Activated CD8-positive, alpha-beta T cell treated with anti-CD3 and anti-CD28 coated beads for 36 hours (primary cell): ENCODE data around the gene PCDHA5. TPM values are rescaled to one million over a fixed set of nuclear protein-coding genes. Genes with fewer than 3 reads are reported as not detected.

Experiments used
- ATAC-seq: fragments of 200-7000 bp; cut with Tn5 transposase; one replicate; pipeline ENCODE4 v1.10.0; 2021; ENCODE audit warnings: mild to moderate bottlenecking, moderate library complexity
- CTCF ChIA-PET: fragments of 350-600 bp; sonication (Branson Sonifier 250); formaldehyde crosslinking; loops from one replicate; lab custom pipeline; 2021; ENCODE audit warnings: antibody characterized with exemption; lab: Charles Lee
- POLR2A ChIA-PET: fragments of 350-600 bp; sonication (Branson Sonifier 250); formaldehyde crosslinking; loops from one replicate; lab custom pipeline; 2021; ENCODE audit warnings: antibody characterized with exemption; lab: Charles Lee
- DNase-seq: peaks from one replicate; pipeline ENCODE4 v3.0.0-alpha.2; 2020
- H3K27ac Mint-ChIP-seq: one replicate; pipeline ENCODE4 v1.8.0; 2021; ENCODE audit warnings: mild to moderate bottlenecking, mixed read lengths
- H3K27me3 Mint-ChIP-seq: one replicate; pipeline ENCODE4 v1.8.0; 2021; ENCODE audit warnings: mixed read lengths
- H3K36me3 Mint-ChIP-seq: one replicate; pipeline ENCODE4 v1.8.0; 2021; ENCODE audit warnings: low read depth, mixed read lengths
- H3K4me1 Mint-ChIP-seq: one replicate; pipeline ENCODE4 v1.8.0; 2021; ENCODE audit warnings: low read depth, mixed read lengths
- H3K4me3 Mint-ChIP-seq: one replicate; pipeline ENCODE4 v1.8.0; 2021; ENCODE audit warnings: mild to moderate bottlenecking, moderate library complexity, mixed read lengths
- H3K9me3 Mint-ChIP-seq: one replicate; pipeline ENCODE4 v1.8.0; 2021; ENCODE audit warnings: mixed read lengths
- intact Hi-C: fragments of 100-400 bp; cut with micrococcal nuclease; formaldehyde crosslinking; loops from one replicate; pipeline ENCODE4 v1.10.0; 2022
- total RNA-seq, 2 experiments: library from RNA; stranded (reverse); gene quantifications; one replicate each; pipeline ENCODE4 v1.2.3, GENCODE V29; 2021
- TF ChIP-seq, protein P1 (sequence below): fragments of 200-600 bp; IDR thresholded peaks from one replicate; pipeline ENCODE4 v1.8.0; 2022; ENCODE audit warnings: antibody characterized with exemption, mild to moderate bottlenecking

Gene PCDHA5
- total RNA-seq, 2 experiments from 2014 or later = not detected

DNA sequence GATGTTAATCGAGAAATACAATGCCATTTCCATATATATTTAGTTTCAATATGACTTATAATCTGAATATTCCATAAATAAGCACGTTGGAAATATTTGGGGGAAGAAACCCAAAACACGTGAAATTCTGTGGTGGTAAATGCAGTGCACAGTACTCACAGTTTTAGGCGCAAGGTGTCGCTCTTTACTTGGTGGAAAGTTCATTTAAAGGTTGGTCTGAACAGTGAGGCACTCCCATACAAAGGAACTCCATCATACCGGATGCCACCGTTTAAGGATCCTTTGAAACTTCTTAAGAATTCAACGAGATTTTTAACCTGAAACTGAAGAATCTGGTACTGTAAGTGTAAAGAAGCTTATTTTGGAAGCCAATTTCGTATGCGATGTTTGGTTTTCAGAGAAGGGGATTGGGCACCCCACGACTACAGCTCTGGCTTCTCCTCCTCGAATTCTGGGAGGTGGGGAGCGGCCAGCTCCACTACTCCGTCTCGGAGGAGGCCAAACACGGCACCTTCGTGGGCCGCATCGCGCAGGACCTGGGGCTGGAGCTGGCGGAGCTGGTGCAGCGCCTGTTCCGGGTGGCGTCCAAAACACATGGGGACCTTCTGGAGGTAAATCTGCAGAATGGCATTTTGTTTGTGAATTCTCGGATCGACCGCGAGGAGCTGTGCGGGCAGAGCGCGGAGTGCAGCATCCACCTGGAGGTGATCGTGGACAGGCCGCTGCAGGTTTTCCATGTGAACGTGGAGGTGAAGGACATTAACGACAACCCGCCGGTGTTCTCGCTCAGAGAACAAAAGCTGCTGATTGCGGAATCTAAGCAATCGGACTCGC, 47.5 kb downstream of the PCDHA5 start, which contains the start of gene PCDHA11:
PCDHA11 (plus strand) TSS at position 237 of the 834 bp plus-strand sequence; CDS start at position 384, 147 bp downstream.
- intact Hi-C loops = no loop called here

DNA sequence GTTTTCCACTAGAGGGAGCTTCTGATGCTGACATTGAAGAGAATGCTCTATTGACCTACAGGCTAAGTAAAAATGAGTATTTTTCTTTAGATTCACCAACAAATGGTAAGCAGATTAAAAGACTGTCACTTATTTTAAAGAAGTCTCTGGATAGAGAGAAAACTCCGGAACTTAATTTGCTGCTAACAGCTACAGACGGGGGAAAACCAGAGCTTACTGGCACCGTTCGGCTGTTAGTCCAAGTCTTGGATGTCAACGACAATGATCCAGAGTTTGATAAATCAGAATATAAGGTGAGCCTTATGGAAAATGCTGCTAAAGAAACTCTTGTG, 48.1 kb downstream of the PCDHA5 start:
- TF ChIP-seq, protein P1, sequence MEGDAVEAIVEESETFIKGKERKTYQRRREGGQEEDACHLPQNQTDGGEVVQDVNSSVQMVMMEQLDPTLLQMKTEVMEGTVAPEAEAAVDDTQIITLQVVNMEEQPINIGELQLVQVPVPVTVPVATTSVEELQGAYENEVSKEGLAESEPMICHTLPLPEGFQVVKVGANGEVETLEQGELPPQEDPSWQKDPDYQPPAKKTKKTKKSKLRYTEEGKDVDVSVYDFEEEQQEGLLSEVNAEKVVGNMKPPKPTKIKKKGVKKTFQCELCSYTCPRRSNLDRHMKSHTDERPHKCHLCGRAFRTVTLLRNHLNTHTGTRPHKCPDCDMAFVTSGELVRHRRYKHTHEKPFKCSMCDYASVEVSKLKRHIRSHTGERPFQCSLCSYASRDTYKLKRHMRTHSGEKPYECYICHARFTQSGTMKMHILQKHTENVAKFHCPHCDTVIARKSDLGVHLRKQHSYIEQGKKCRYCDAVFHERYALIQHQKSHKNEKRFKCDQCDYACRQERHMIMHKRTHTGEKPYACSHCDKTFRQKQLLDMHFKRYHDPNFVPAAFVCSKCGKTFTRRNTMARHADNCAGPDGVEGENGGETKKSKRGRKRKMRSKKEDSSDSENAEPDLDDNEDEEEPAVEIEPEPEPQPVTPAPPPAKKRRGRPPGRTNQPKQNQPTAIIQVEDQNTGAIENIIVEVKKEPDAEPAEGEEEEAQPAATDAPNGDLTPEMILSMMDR = no peak
- intact Hi-C loops = no loop called here
- ChIA-PET CTCF (interaction anchor here (0.8 to 1.2 kb wide), 5 partner anchors 18 to 83 kb away, joined by 3 to 4 read pairs (median 3); partner anchors contain the start of gene PCDHA1), POLR2A (no interaction called here)
- DNase-seq (no peak), ATAC-seq (no peak)
- H3K27me3 Mint-ChIP-seq = peaks cover 18% of the 10 kb centered on the region
- peaks cover 2% of the 10 kb centered on the region for H3K36me3 Mint-ChIP-seq
- no peak overlapping the region for H3K4me3 Mint-ChIP-seq
- H3K9me3 Mint-ChIP-seq = peaks cover 12% of the 10 kb centered on the region
- no peak overlapping the region for H3K27ac Mint-ChIP-seq
- H3K4me1 Mint-ChIP-seq = no peaks in the 10 kb centered on the region

More for the DNA sequence above, 47.5 kb downstream of the PCDHA5 start, which contains the start of gene PCDHA11:
- TF ChIP-seq, protein P1 = no peak
- no peak for ATAC-seq
- Mint-ChIP-seq H3K4me3 (no peak within 1 kb of the TSS), H3K27ac (no peak within 1 kb of the TSS), H3K4me1 (no peaks in the 10 kb centered on the region), H3K36me3 (peaks cover 2% of the 10 kb centered on the region), H3K9me3 (peaks cover 8% of the 10 kb centered on the region), H3K27me3 (peaks cover 15% of the 10 kb centered on the region)
- DNase-seq = no peak
- ChIA-PET CTCF (interaction anchor here (0.8 to 1.2 kb wide), 5 partner anchors 17 to 83 kb away, joined by 3 to 4 read pairs (median 3); partner anchors contain the start of gene PCDHA1), POLR2A (no interaction called here)

DNA sequence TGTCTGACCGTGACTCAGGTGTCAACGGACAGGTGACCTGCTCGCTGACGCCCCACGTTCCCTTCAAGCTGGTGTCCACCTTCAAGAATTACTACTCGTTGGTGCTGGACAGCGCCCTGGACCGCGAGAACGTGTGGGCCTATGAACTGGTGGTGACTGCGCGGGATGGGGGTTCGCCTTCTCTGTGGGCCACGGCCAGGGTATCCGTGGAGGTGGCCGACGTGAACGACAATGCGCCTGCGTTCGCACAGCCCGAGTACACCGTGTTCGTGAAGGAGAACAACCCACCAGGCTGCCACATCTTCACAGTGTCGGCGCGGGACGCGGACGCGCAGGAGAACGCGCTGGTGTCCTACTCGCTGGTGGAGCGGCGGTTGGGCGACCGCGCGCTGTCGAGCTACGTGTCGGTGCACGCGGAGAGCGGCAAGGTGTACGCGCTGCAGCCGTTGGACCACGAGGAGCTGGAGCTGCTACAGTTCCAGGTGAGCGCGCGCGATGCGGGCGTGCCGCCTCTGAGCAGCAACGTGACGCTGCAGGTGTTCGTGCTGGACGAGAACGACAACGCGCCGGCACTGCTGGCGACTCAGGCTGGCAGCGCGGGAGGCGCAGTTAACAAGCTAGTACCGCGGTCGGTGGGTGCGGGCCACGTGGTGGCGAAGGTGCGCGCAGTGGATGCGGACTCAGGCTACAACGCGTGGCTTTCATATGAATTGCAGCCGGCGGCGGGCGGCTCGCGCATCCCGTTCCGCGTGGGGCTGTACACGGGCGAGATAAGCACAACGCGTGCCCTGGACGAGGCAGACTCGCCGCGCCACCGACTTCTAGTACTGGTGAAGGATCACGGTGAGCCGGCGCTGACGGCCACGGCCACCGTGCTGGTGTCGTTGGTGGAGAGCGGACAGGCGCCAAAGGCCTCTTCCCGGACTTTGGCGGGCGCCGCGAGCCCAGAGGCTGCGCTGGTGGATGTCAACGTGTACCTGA, 49.1 kb downstream of the PCDHA5 start:
- ChIA-PET CTCF (interaction anchor here (1.2 kb wide), 2 partner anchors 29 to 84 kb away, joined by 3 read pairs; partner anchors contain the start of gene PCDHA1), POLR2A (no interaction called here)
- Mint-ChIP-seq H3K27me3 (peaks cover 25% of the 10 kb centered on the region), H3K9me3 (peaks cover 12% of the 10 kb centered on the region), H3K36me3 (peaks cover 3% of the 10 kb centered on the region), H3K4me3 (no peak overlapping the region), H3K4me1 (no peaks in the 10 kb centered on the region), H3K27ac (no peak overlapping the region)
- ATAC-seq = no peak
- intact Hi-C loops = loop anchor here (5.0 kb wide), 1 partner anchor 172 kb away; no protein-coding TSS in a partner anchor
- no peak for DNase-seq
- TF ChIP-seq, protein P1 = no peak

Other genes starting within 250 kb of the PCDHA5 start
- under 1 TPM; 0.36 to 0.41 TPM for gene CD14, start 188.4 kb upstream of the PCDHA5 start, total RNA-seq
- 10 to 100 TPM; 31.7 to 33.2 TPM for gene TMCO6, start 182.2 kb upstream of the PCDHA5 start, total RNA-seq
- gene NDUFA2, start 174.0 kb upstream of the PCDHA5 start, total RNA-seq = 10 to 100 TPM; 63.1 to 64.5 TPM
- 10 to 100 TPM; 84.3 to 84.5 TPM for gene IK, start 173.8 kb upstream of the PCDHA5 start, total RNA-seq
- gene WDR55, start 156.7 kb upstream of the PCDHA5 start, total RNA-seq = 10 to 100 TPM; 30.1 to 31.8 TPM
- 1 to 10 TPM; 2.9 to 3.2 TPM for gene DND1, start 148.0 kb upstream of the PCDHA5 start, total RNA-seq
- gene HARS1, start 130.2 kb upstream of the PCDHA5 start, total RNA-seq = 10 to 100 TPM; 84.5 to 84.9 TPM
- gene HARS2, start 130.2 kb upstream of the PCDHA5 start, total RNA-seq = 10 to 100 TPM; 26.1 TPM
- 10 to 100 TPM; 47.6 to 50.1 TPM for gene ZMAT2, start 121.2 kb upstream of the PCDHA5 start, total RNA-seq
- not detected for gene PCDHA1, start 35.5 kb upstream of the PCDHA5 start, total RNA-seq
- not detected for gene PCDHA2, start 26.8 kb upstream of the PCDHA5 start, total RNA-seq
- not detected for gene PCDHA3, start 20.6 kb upstream of the PCDHA5 start, total RNA-seq
- not detected for gene PCDHA4, start 14.5 kb upstream of the PCDHA5 start, total RNA-seq
- not detected for gene PCDHA6, start 6.3 kb downstream of the PCDHA5 start, total RNA-seq
- gene PCDHA7, start 12.7 kb downstream of the PCDHA5 start, total RNA-seq = not detected
- not detected for gene PCDHA8, start 19.6 kb downstream of the PCDHA5 start, total RNA-seq
- gene PCDHA9, start 26.8 kb downstream of the PCDHA5 start, total RNA-seq = not detected
- not detected for gene PCDHA10, start 34.3 kb downstream of the PCDHA5 start, total RNA-seq
- gene PCDHA11, start 47.3 kb downstream of the PCDHA5 start, total RNA-seq = not detected
- gene PCDHA12, start 53.7 kb downstream of the PCDHA5 start, total RNA-seq = not detected
- gene PCDHA13, start 60.5 kb downstream of the PCDHA5 start, total RNA-seq = not detected
- gene PCDHAC1, start 104.7 kb downstream of the PCDHA5 start, total RNA-seq = not detected
- gene PCDHAC2, start 144.9 kb downstream of the PCDHA5 start, total RNA-seq = not detected
- gene PCDHB1, start 229.8 kb downstream of the PCDHA5 start, total RNA-seq = not detected